GM06990 (cell line): ENCODE results near the gene ARHGAP8.

ENCODE experiments used
- DNase-seq: peaks from one replicate; pipeline ENCODE4 v3.0.0-alpha.2; 2011; ENCODE audit not compliant: insufficient read length; ENCODE audit errors: extremely low read depth
- H3K27me3 ChIP-seq: replicated peaks from 2 replicates; pipeline ENCODE4 v1.6.0; 2011; ENCODE audit warnings: low read length; ENCODE audit not compliant: control insufficient read depth, insufficient read depth
- H3K36me3 ChIP-seq: 2 replicates; pipeline ENCODE4 v1.5.1; 2011; ENCODE audit warnings: low read length; ENCODE audit not compliant: control insufficient read depth, insufficient read depth
- H3K4me3 ChIP-seq: replicated peaks from 2 replicates; pipeline ENCODE4 v1.5.1; 2011; ENCODE audit warnings: low read depth, mild to moderate bottlenecking, control low read depth, low read length
- TF ChIP-seq, protein P1 (sequence below): IDR thresholded peaks from 2 replicates; pipeline ENCODE4 v1.5.1; 2011; ENCODE audit warnings: low read length, control low read depth, mild to moderate bottlenecking, inconsistent platforms; ENCODE audit not compliant: insufficient read depth, poor library complexity, severe bottlenecking

ARHGAP8 gene

DNA sequence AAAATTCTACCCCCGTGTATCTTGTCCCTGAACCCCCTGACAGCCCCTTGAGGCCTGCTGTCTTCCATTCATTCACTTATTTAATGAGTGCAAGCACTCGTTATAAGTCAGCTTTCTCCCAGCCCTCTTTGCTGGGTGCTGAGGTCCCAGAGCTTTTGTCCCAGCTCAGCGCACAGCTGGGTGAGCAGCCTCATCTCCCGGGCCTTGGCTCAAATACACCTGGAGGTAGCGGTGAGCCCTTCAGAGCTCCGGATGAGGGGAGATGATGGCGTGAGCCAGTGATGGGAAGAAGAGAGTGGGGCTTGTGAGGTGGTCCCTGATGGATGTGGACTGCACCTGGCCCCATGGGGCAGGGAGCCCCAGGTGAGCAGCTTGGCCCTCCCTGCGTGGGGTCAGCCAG lies 18.1 kb upstream of the ARHGAP8 start:
- no peaks in the 10 kb centered on the region; the same call in 1 of the 2 replicates for H3K27me3 ChIP-seq
- DNase-seq: no peak
- TF ChIP-seq, protein P1, sequence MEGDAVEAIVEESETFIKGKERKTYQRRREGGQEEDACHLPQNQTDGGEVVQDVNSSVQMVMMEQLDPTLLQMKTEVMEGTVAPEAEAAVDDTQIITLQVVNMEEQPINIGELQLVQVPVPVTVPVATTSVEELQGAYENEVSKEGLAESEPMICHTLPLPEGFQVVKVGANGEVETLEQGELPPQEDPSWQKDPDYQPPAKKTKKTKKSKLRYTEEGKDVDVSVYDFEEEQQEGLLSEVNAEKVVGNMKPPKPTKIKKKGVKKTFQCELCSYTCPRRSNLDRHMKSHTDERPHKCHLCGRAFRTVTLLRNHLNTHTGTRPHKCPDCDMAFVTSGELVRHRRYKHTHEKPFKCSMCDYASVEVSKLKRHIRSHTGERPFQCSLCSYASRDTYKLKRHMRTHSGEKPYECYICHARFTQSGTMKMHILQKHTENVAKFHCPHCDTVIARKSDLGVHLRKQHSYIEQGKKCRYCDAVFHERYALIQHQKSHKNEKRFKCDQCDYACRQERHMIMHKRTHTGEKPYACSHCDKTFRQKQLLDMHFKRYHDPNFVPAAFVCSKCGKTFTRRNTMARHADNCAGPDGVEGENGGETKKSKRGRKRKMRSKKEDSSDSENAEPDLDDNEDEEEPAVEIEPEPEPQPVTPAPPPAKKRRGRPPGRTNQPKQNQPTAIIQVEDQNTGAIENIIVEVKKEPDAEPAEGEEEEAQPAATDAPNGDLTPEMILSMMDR: no peak

DNA sequence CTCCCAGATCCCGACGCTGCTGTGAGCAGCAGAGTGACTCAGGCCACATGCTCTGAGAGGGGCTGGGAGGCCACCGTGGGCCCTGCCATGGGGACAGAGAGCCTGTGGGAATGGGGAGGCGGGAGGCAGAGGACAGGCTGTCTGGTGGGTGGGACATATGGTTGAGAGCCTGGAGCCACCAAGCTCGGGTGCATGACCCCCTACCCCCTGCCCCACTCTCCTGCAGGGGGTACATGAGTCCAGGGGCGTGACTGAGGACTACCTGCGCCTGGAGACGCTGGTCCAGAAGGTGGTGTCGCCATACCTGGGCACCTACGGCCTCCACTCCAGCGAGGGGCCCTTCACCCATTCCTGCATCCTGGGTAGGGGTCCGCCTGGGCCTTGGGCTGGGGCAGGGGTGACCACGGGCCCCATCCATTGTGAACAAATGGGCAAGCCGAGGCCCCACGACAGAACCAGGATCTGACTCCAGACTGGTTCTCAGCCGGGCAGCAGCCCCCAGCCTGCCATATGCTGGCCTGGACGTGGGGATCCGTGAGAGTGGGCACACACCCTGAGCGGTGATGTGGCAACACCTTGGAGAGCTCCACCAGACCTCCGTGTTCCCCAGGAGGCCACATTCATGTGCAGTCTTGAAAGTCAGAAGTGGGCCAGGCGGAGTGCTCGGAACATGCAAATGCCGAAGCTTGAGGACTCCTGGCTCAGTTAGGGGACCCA lies 17.4 kb upstream of the ARHGAP8 start:
- DNase-seq: no peak
- H3K27me3 ChIP-seq: no peaks in the 10 kb centered on the region; the same call in 1 of the 2 replicates
- H3K4me3 ChIP-seq: no peak overlapping the region
- TF ChIP-seq, protein P1: no peak
- H3K36me3 ChIP-seq: no peaks in the 10 kb centered on the region

More for the DNA sequence above, 18.1 kb upstream of the ARHGAP8 start:
- Histone ChIP-seq H3K36me3 (no peaks in the 10 kb centered on the region), H3K4me3 (no peak overlapping the region)

DNA sequence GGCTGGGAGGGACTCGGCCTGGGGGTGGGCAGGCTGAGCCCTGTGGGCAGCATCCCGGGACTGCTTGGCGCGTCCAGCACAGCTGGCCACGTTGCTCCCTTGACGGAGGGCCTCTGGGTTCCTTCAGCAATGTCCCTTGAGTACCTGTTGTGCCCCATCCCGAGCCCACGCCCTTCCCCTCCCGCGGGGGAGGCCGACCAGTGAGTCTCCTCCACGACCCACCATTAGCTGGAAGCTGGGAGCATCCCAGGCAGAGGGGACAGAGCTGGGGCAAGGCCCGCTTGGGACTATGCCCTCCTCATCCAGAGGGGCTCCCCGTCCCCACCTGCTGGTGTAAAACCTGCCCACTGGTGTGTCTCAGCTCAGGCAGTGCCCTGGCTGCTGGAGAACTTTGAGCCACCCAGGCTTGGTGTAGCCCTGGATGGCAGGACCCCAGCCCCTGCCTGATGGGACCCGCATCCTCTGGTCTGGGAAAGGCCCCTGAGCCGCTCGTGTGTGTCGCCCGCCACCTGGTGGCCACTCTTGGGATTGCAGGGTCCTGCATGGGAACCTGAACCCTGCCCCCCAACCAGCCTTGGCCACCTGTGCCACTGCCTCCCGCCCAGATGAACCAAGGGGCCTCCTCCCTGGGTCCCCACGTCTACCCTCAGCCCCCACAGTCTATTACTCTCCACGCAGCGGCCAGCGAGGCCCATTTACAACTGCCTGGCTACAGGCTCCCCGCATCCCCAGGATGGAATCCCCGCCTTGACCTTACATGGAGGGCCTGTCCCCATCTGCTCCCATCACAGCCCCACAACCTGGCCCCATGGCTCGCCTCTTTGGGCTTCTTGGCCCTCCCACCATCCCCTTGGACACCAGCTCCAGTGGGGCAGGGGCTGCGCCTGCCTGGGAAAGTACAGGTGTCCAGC lies 16.6 kb upstream of the ARHGAP8 start:
- DNase-seq: peak; percentile 61
- H3K4me3 ChIP-seq: no peak overlapping the region

DNA sequence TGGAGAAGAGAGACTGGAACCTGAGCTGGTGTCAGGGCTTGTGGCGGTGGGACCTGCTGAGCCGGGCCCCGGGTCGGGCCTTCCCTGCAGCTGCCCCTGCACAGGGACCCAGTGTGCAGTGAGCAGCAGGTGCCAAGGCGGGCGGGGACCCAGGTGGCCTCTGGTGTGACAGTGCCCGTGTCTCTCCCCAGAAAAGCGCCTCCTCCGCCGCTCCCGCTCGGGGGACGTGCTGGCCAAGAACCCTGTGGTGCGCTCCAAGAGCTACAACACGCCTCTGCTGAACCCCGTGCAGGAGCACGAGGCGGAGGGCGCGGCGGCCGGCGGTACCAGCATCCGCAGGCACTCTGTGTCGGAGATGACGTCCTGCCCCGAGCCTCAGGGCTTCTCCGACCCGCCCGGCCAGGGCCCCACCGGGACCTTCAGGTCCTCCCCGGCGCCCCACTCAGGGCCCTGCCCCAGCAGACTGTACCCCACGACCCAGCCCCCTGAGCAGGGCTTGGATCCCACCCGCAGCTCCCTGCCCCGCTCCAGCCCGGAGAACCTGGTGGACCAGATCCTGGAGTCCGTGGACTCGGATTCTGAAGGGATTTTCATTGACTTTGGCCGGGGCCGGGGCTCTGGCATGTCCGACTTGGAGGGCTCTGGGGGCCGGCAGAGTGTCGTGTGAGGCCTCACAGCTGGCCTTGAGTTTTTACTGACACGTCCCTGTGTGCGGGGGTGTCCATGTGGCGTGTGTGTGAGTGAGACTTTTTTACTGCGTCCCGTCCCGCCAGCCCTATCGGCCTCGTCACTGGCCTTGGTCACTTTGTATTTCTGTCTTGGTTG lies 15.6 kb upstream of the ARHGAP8 start:
- TF ChIP-seq, protein P1: no peak
- H3K36me3 ChIP-seq: no peaks in the 10 kb centered on the region
- H3K4me3 ChIP-seq: no peak overlapping the region
- no peak for DNase-seq
- H3K27me3 ChIP-seq: no peaks in the 10 kb centered on the region; the same call in 1 of the 2 replicates

More for the DNA sequence above, 16.6 kb upstream of the ARHGAP8 start:
- no peaks in the 10 kb centered on the region; the same call in 1 of the 2 replicates for H3K27me3 ChIP-seq
- H3K36me3 ChIP-seq: no peaks in the 10 kb centered on the region
- TF ChIP-seq, protein P1: peak; percentile 95

DNA sequence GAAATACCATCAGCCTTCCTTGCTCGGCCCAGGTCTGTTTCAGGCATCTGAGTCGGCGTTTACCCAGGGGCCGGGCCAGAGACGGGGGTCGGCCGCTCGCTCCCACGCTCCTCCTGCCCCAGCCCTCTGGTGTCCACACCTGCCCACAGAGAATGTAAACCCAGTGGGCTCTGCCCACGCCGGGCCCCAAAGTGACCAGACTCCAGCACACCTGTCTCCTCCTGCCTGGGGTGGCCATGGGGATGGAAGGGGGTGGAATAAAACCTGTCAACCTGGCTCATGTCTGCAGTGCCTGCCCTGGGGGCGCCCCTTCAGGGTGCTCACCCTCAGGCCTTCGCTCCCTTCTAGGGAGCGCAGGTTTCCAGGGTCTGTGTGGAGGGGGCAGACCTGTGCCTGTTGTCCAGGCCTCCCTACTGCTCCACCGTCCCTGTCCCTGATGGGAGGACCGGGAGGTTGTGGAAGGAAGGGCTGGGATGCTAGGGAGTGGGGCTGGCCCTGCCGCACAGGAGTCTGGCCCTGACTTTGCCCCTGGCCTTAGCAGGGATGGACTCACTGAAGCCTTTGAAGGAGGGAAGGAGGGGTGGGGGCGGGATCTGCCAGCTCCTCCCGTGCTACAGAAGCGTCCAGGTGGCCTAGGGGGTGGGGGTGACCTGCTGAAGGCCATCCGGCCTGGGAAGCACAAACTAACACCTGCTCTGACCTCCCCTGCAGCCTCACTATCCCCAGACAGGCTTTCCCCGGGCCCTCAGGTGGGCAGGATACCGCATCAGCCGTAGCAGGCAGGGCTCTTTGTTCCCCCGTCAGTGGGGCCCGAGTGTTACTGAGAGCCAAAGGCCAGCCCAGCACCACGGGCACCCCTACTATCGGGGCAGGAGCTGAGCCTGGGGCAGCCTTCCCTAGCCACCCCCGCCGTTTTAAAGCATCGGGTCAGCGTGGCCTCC lies 14.7 kb upstream of the ARHGAP8 start:
- DNase-seq: no peak
- TF ChIP-seq, protein P1: no peak
- H3K4me3 ChIP-seq: no peak overlapping the region
- no peaks in the 10 kb centered on the region; the same call in 1 of the 2 replicates for H3K27me3 ChIP-seq
- no peaks in the 10 kb centered on the region for H3K36me3 ChIP-seq
